ENCODE results near the gene FAM193A. TPM values are rescaled to one million over a fixed set of nuclear protein-coding genes. Genes with fewer than 3 reads are reported as not detected.
"Not testable (repeated sequence)": the region's sequence is repeated elsewhere in the genome, so short reads cannot be mapped to it uniquely, and the experiment has no call there.

The FAM193A gene
- total and polyA plus RNA-seq, 2 donors (not counting 1 experiment from before 2014, with no cell fraction given) = 16.0 to 62.7 TPM

GRCh38 chr4:2723751-2724150, 187.3 kb downstream of the FAM193A start:
- no peak overlapping the region for H3K9ac ChIP-seq (ENCODE audit: low read length)
- no peak overlapping the region for H3K4me2 ChIP-seq (replicated peaks; ENCODE audit: low read depth, low read length, poor library complexity, severe bottlenecking)
- Mint-ChIP-seq H3K9me3 (ENCODE audit: insufficient read depth) (no peaks in the 10 kb centered on the region), H3K27me3 (no peaks in the 10 kb centered on the region), H3K4me1 (peaks cover 2% of the 10 kb centered on the region), H3K27ac (no peak overlapping the region), H3K4me3 (no peak overlapping the region)
- no peak for DNase-seq
- POLR2A ChIA-PET = no interaction called here
- no CpG with 5 or more reads among the region's 3 CpGs for WGBS (ENCODE audit: insufficient coverage)
- no peak overlapping the region for H2AFZ ChIP-seq (ENCODE audit: insufficient read depth, low read depth, low read length, poor library complexity, severe bottlenecking)
- TF ChIP-seq EZH2 (IDR thresholded peaks at IDR 0.05; ENCODE audit: borderline replicate concordance, insufficient read depth, low read depth, low read length, poor library complexity, severe bottlenecking) (no peak), CTCF (IDR thresholded peaks at IDR 0.05) (no peak)
- H3K79me2 ChIP-seq (ENCODE audit: control insufficient read depth, insufficient read depth, low read length) = no peaks in the 10 kb centered on the region
- no peak for ATAC-seq (ENCODE audit: low read depth)
- H3K27me3 ChIP-seq (replicated peaks in 1 of 4; ENCODE audit: control extremely low read depth in 1 of 4, control insufficient read depth in 3 of 4, insufficient read depth in 4 of 4, low read length in 3 of 4) = no peaks in the 10 kb centered on the region
- H3K9me3 ChIP-seq (ENCODE audit: control extremely low read depth in 1 of 3, control insufficient read depth in 2 of 3, insufficient read depth in 1 of 3, low read length in 2 of 3) = no peaks in the 10 kb centered on the region
- H3K4me1 ChIP-seq (ENCODE audit: control insufficient read depth in 2 of 2, insufficient read depth in 2 of 2, low read length in 2 of 2) = no peaks in the 10 kb centered on the region
- CTCF ChIA-PET = interaction anchor here (1.1 kb wide), 1 partner anchor 27 kb away, joined by 3 read pairs; no protein-coding TSS in a partner anchor
- H3K4me3 ChIP-seq (ENCODE audit: control extremely low read depth in 1 of 5, extremely low read depth in 1 of 5, insufficient read depth in 1 of 5, low read depth in 2 of 5, low read length in 4 of 5) = no peak overlapping the region
- no peaks in the 10 kb centered on the region for H4K20me1 ChIP-seq (ENCODE audit: control insufficient read depth, insufficient read depth, low read length, poor library complexity, severe bottlenecking)
- H3K36me3 ChIP-seq (replicated peaks in 1 of 2; ENCODE audit: control extremely low read depth in 1 of 2, control insufficient read depth in 1 of 2, extremely low read depth in 1 of 2, insufficient read depth in 2 of 2, low read length in 1 of 2) = peaks cover 1 to 35% of the 10 kb centered on the region in 2 experiments
- intact Hi-C loops (cut with micrococcal nuclease) = no loop called here
- H3K27ac ChIP-seq (ENCODE audit: low read length in 2 of 2) = no peak overlapping the region

GRCh38 chr4:2725380-2725779, 188.9 kb downstream of the FAM193A start:
- ATAC-seq (ENCODE audit: low read depth) (no peak), DNase-seq (no peak)
- WGBS (ENCODE audit: insufficient coverage) = 94% methylated on average over 2 of the region's 4 CpGs
- TF ChIP-seq EZH2 (IDR thresholded peaks at IDR 0.05; ENCODE audit: borderline replicate concordance, insufficient read depth, low read depth, low read length, poor library complexity, severe bottlenecking) (no peak), CTCF (IDR thresholded peaks at IDR 0.05) (no peak)
- Mint-ChIP-seq H3K4me3 (no peak overlapping the region), H3K4me1 (peaks cover 2% of the 10 kb centered on the region), H3K9me3 (ENCODE audit: insufficient read depth) (no peaks in the 10 kb centered on the region), H3K27ac (no peak overlapping the region), H3K27me3 (no peaks in the 10 kb centered on the region)
- no peak overlapping the region for H3K4me2 ChIP-seq (replicated peaks; ENCODE audit: low read depth, low read length, poor library complexity, severe bottlenecking)
- H2AFZ ChIP-seq (ENCODE audit: insufficient read depth, low read depth, low read length, poor library complexity, severe bottlenecking) = no peak overlapping the region
- H3K9ac ChIP-seq (ENCODE audit: low read length) = no peak overlapping the region
- ChIA-PET CTCF (interaction anchor here (0.6 to 0.7 kb wide), 3 partner anchors 42 to 144 kb away, joined by 3 to 6 read pairs (median 3); no protein-coding TSS in a partner anchor), POLR2A (interaction anchor here (0.6 to 0.7 kb wide), 2 partner anchors 155 to 284 kb away, joined by 6 to 11 read pairs; no protein-coding TSS in a partner anchor)
- no peak overlapping the region for H3K4me3 ChIP-seq (ENCODE audit: control extremely low read depth in 1 of 5, extremely low read depth in 1 of 5, insufficient read depth in 1 of 5, low read depth in 2 of 5, low read length in 4 of 5)
- no peaks in the 10 kb centered on the region for H4K20me1 ChIP-seq (ENCODE audit: control insufficient read depth, insufficient read depth, low read length, poor library complexity, severe bottlenecking)
- peaks cover 1 to 30% of the 10 kb centered on the region in 2 experiments for H3K36me3 ChIP-seq (replicated peaks in 1 of 2; ENCODE audit: control extremely low read depth in 1 of 2, control insufficient read depth in 1 of 2, extremely low read depth in 1 of 2, insufficient read depth in 2 of 2, low read length in 1 of 2)
- H3K9me3 ChIP-seq (ENCODE audit: control extremely low read depth in 1 of 3, control insufficient read depth in 2 of 3, insufficient read depth in 1 of 3, low read length in 2 of 3) = no peaks in the 10 kb centered on the region
- H3K4me1 ChIP-seq (ENCODE audit: control insufficient read depth in 2 of 2, insufficient read depth in 2 of 2, low read length in 2 of 2) = no peaks in the 10 kb centered on the region
- intact Hi-C loops (cut with micrococcal nuclease) = no loop called here
- H3K79me2 ChIP-seq (ENCODE audit: control insufficient read depth, insufficient read depth, low read length) = no peaks in the 10 kb centered on the region
- no peaks in the 10 kb centered on the region for H3K27me3 ChIP-seq (replicated peaks in 1 of 4; ENCODE audit: control extremely low read depth in 1 of 4, control insufficient read depth in 3 of 4, insufficient read depth in 4 of 4, low read length in 3 of 4)
- H3K27ac ChIP-seq (ENCODE audit: low read length in 2 of 2) = no peak overlapping the region

GRCh38 chr4:2726881-2727280, 190.4 kb downstream of the FAM193A start:
- H3K79me2 ChIP-seq (ENCODE audit: control insufficient read depth, insufficient read depth, low read length); H3K27ac ChIP-seq (ENCODE audit: low read length in 2 of 2); DNase-seq; H3K4me1 Mint-ChIP-seq; H3K9me3 Mint-ChIP-seq (ENCODE audit: insufficient read depth); H3K4me1 ChIP-seq (ENCODE audit: control insufficient read depth in 2 of 2, insufficient read depth in 2 of 2, low read length in 2 of 2); H2AFZ ChIP-seq (ENCODE audit: insufficient read depth, low read depth, low read length, poor library complexity, severe bottlenecking); H3K27me3 ChIP-seq (replicated peaks in 1 of 4; ENCODE audit: control extremely low read depth in 1 of 4, control insufficient read depth in 3 of 4, insufficient read depth in 4 of 4, low read length in 3 of 4); H4K20me1 ChIP-seq (ENCODE audit: control insufficient read depth, insufficient read depth, low read length, poor library complexity, severe bottlenecking); H3K27ac Mint-ChIP-seq; intact Hi-C loops (cut with micrococcal nuclease); H3K9ac ChIP-seq (ENCODE audit: low read length); H3K9me3 ChIP-seq (ENCODE audit: control extremely low read depth in 1 of 3, control insufficient read depth in 2 of 3, insufficient read depth in 1 of 3, low read length in 2 of 3); H3K4me3 ChIP-seq (ENCODE audit: control extremely low read depth in 1 of 5, extremely low read depth in 1 of 5, insufficient read depth in 1 of 5, low read depth in 2 of 5, low read length in 4 of 5); H3K4me3 Mint-ChIP-seq; ATAC-seq (ENCODE audit: low read depth); H3K4me2 ChIP-seq (replicated peaks; ENCODE audit: low read depth, low read length, poor library complexity, severe bottlenecking); H3K27me3 Mint-ChIP-seq: not testable (repeated sequence)
- CTCF ChIA-PET = interaction anchor here (1.4 kb wide), 1 partner anchor 507 kb away, joined by 4 read pairs; no protein-coding TSS in a partner anchor
- H3K36me3 ChIP-seq (replicated peaks in 1 of 2; ENCODE audit: control extremely low read depth in 1 of 2, control insufficient read depth in 1 of 2, extremely low read depth in 1 of 2, insufficient read depth in 2 of 2, low read length in 1 of 2) = peaks cover 1 to 29% of the 10 kb centered on the region in 2 experiments
- WGBS (ENCODE audit: insufficient coverage) = 98% methylated on average over 16 of the region's 17 CpGs
- POLR2A ChIA-PET = interaction anchor here (0.7 kb wide), 1 partner anchor 225 kb away, joined by 3 read pairs; no protein-coding TSS in a partner anchor

Data from B cell (primary cell).